Stimulated activated naive CD8-positive, alpha-beta T cell treated with anti-CD3 and anti-CD28 coated beads, Interleukin-15, Interleukin-2, amounts not matched to agents 100 U/mL and 50 U/mL, for 24 hours (primary cell): ENCODE measurements around the gene DEPDC4.
"Not testable (repeated sequence)": the region's sequence is repeated elsewhere in the genome, so short reads cannot be mapped to it uniquely, and the experiment has no call there.

Source experiments
- ATAC-seq: fragments of 150-1000 bp; cut with Tn5 transposase; one replicate; pipeline ENCODE4 v1.10.0; 2021
- DNase-seq: peaks from one replicate; pipeline ENCODE4 v3.0.0; 2021

The DEPDC4 gene

DNA sequence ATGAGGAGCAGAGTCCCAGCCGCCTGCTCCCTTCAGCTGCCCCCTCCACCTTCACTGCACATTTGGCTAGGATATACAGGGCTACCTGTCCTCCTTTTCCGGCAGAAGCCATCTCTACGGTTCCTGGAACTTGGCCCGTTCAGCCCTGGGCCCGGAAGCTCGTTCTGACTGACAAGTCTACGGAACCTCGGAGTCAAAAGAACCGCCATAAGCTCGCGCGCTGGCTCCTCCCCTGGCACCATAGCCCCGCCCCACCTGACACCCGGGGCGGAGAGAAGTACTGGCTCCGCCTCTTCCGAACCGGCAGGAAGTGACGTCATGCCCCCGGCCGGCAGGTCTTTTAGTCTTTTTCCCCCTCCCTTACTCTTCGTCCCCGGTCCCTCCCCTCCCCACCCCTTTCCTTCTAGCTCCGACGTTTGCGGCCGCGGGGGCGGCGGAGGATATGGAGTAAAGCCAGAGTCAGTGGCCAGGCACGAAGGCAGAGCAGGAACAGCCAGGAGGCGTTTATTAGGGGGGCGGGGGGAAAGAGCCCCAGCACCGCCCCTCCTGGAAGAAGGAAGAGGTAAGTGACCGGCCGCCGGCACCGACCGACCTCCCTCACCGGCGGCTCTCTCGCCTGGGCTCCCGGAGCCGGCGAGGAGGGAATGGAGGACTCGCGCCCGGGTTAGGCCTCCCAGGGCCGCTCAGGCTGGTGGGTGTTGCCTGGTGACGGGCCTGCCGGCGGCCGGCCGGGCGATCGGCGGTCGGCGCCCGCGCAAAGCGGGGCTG, at the start of gene DEPDC4, which contains the start of gene SCYL2:
DEPDC4 (minus strand) TSS at position 245 of the 768 bp plus-strand sequence; CDS start at position 242, 3 bp downstream.
SCYL2 (plus strand) TSS at position 343 of the 768 bp plus-strand sequence. CDS start 15,794 bp downstream, outside the sequence.
- ATAC-seq (peak; percentile 93), DNase-seq (peak; percentile 93)

DNA sequence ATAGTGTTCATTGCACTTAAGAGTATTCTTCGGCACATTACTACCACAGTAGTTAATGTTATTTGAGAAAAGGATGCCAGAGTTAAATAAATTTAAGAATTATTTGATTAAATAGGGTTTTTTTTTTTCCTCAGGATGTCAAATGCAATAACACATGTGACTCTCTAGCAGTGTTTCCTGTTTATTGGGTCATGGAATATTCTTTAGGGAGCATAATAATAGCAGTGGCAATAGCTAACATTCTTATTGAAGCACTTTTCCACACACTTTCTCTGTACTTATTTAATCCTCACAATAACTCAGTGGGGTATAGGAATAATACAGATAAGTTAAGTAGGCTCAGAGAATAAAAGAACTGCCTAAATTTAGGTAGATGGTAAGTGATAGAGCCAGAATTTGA, 44.4 kb upstream of the DEPDC4 start:
- ATAC-seq (no peak), DNase-seq (no peak)

DNA sequence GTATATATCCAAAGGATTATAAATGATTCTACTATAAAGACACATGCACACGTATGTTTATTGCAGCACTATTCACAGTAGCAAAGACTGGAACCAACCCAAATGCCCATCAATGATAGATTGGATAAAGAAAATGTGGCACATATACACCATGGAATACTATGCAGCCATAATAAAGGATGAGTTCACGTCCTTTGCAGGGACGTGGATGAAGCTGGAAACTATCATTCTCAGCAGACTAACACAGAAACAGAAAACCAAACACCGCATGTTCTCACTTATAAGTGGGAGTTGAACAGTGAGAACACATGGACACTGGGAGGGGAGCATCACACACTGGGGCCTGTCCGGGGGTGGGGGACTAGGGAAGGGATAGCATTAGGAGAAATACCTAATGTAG, 41.3 kb upstream of the DEPDC4 start:
- not testable (repeated sequence) for ATAC-seq, DNase-seq

- DNase-seq: not testable (repeated sequence)
Measured at GRCh38 chr12:100304334-100304733, 37.5 kb upstream of the DEPDC4 start.

GRCh38 chr12:100303831-100304230, 37.0 kb upstream of the DEPDC4 start:
- no peak for DNase-seq
- ATAC-seq: no peak

More at GRCh38 chr12:100304334-100304733, 37.5 kb upstream of the DEPDC4 start:
- ATAC-seq: not testable (repeated sequence)

GRCh38 chr12:100302081-100302480, 35.2 kb upstream of the DEPDC4 start:
- ATAC-seq (no peak), DNase-seq (no peak)

- ATAC-seq (no peak), DNase-seq (no peak)
Measured at GRCh38 chr12:100295764-100296555, 29.1 kb upstream of the DEPDC4 start.

- DNase-seq, ATAC-seq: not testable (repeated sequence)
Measured at GRCh38 chr12:100294366-100294765, 27.5 kb upstream of the DEPDC4 start.

- ATAC-seq (no peak), DNase-seq (no peak)
Measured at GRCh38 chr12:100293017-100293416, 26.1 kb upstream of the DEPDC4 start.

GRCh38 chr12:100290016-100290415, 23.1 kb upstream of the DEPDC4 start:
- no peak for DNase-seq
- no peak for ATAC-seq

- ATAC-seq (no peak), DNase-seq (no peak)
Measured at GRCh38 chr12:100289038-100289437, 22.2 kb upstream of the DEPDC4 start.

DNA sequence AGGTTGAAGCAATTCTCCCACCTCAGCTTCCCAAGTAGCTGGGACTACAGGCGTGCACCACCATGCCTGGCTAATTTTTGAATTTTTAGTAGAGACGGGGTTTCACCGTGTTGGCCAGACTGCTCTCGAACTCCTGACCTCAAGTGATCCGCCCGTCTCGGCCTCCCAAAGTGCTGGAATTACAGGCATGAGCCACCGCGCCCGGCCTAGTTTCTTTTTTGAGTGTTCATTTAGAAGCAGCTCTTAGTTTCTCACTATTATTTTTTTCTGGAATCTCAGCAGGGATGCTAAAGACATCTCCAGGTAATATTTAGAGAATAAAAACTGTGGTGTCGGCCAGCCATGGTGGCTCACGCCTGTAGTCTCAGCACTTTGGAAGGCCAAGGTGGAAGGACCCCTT, 17.7 kb upstream of the DEPDC4 start:
- DNase-seq, ATAC-seq: not testable (repeated sequence)

GRCh38 chr12:100279607-100280244, 12.8 kb upstream of the DEPDC4 start:
- DNase-seq (no peak), ATAC-seq (no peak)

GRCh38 chr12:100279159-100279558, 12.3 kb upstream of the DEPDC4 start:
- DNase-seq (no peak), ATAC-seq (no peak)

DNA sequence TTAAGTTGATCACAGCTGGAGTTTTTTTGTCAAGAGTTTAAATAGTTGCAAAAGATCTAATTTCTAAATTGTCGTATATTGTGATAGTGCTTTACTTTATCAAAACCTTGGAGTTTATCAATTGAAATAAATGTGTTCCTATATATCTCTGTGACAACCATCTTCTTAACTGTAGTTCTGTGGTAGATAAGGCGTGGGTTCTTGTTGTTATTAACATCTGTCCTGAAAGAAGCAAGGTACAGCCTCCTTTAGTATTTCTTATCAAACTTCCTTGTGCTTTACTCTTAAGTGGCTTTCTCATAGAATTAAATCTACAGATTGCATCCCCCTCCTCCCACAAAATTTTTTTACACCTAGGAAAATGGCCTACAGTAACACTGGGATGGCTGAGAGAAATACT, 7.4 kb upstream of the DEPDC4 start:
- DNase-seq: no peak
- ATAC-seq: no peak

DNA sequence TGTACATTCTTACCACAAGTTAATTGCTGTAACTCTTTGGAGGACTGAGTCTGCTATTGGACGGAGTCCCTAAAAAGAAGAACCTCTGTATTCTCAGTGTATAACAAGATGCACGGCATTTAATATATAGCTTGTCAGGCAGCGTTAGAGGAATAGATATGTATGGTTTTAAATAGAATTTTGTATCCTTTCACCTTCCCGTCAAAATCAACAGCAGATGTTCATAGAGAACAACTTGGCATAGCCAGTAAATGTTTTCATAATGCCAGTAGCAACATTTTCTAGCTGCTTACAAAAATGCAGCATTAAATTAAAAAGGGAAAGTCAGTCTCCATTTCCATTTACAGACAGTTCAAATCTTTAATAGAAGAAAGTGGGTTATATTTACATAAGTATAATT, 6.9 kb upstream of the DEPDC4 start:
- DNase-seq: no peak
- no peak for ATAC-seq

DNA sequence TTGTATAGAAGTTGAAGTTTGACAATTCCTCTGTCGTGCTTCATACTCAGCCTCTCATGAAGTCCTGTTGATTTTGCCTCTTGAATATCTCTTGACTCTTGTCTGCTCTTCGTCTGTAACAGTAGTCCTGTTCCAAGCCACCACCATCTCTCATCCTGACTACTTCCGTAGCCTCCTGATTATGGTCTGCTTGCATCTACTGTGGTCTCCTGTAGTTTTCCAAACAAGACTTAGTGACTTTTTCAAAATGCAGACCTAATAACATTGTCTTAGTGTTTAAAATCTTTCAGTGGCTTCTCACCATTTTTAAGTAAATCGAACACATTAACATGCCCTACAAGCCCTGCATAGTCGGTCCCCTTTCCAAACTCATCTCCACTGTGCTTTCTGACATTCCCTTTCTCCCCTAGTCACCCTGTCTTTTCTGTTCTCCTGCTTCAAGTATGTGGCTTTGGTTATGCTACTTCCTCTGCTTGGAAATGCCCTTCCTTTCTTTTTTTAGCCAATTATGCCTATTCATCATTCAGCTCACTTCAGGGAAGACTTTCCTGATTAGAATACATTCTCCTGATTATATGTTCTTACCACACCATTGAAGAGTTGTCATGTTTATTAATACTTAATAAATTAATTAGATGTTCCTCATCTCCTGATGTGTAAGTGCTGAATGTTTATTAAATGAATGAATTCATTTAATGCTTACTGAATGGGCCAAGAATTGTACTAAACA, 2.1 kb upstream of the DEPDC4 start:
- DNase-seq (no peak), ATAC-seq (no peak)

GRCh38 chr12:100267603-100268281, 863 bp upstream of the DEPDC4 start:
- no peak for ATAC-seq
- DNase-seq: peak; percentile 32

DNA sequence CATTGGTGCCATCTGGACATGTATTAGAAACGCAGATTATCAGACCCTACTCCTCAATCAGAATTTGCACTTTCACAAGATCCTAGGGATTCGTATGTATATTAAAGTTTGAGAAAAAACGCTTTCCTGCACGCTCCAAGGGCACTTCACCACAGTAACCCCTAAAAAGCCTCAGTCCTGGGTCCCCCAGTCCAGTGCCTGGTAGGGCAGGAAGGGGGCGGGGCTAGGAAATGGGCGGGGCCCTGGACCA, 369 bp downstream of the DEPDC4 start:
- ATAC-seq: peak; percentile 93
- peak; percentile 97 for DNase-seq

GRCh38 chr12:100265732-100266584, 921 bp downstream of the DEPDC4 start:
- no peak for ATAC-seq
- DNase-seq: no peak

GRCh38 chr12:100265107-100265506, 1.8 kb downstream of the DEPDC4 start:
- not testable (repeated sequence) for ATAC-seq, DNase-seq
